A673 (cell line): ENCODE results near the gene ASAP3. TPM values are rescaled to one million over a fixed set of nuclear protein-coding genes. Genes with fewer than 3 reads are reported as not detected.
A peak's percentile ranks its signal among the peaks of the same experiment; 100 is the strongest.

ENCODE experiments used
- BruUV-seq: library from RNA; stranded (reverse); fragments of 400-500 nt; replicated peaks from 2 replicates; lab custom pipeline; 2021; lab: Mats Ljungman, UMichigan
- CTCF ChIA-PET: fragments of 300-600 bp; sonication (Branson Sonifier 250); formaldehyde crosslinking; loops from one replicate; lab custom pipeline; 2022; ENCODE audit warnings: antibody characterized with exemption; lab: Charles Lee
- POLR2A ChIA-PET: fragments of 300-600 bp; sonication (Branson Sonifier 250); formaldehyde crosslinking; loops from one replicate; lab custom pipeline; 2022; ENCODE audit warnings: antibody characterized with exemption; ENCODE audit not compliant: low non-redundant PET; lab: Charles Lee
- DNase-seq: peaks from one replicate; pipeline ENCODE4 v3.0.0-alpha.2; 2015; ENCODE audit warnings: low spot score
- H3K27ac ChIP-seq: fragments of 200-600 bp; sonication (generic); 2 replicates; pipeline ENCODE4 v1.5.1; 2016; ENCODE audit warnings: mixed run types, low read depth, mild to moderate bottlenecking, mixed read lengths, antibody characterized with exemption, low read length; ENCODE audit not compliant: poor library complexity, severe bottlenecking
- H3K27me3 ChIP-seq: fragments of 200-600 bp; sonication (generic); replicated peaks from 2 replicates; pipeline ENCODE4 v1.6.1; 2017; ENCODE audit warnings: mixed run types, low read depth, mild to moderate bottlenecking, mixed read lengths, antibody characterized with exemption, low read length; ENCODE audit not compliant: insufficient read depth, poor library complexity
- H3K36me3 ChIP-seq: fragments of 200-600 bp; sonication (generic); 2 replicates; pipeline ENCODE4 v1.6.1; 2016; ENCODE audit warnings: mixed run types, mild to moderate bottlenecking, mixed read lengths, antibody characterized with exemption, low read length; ENCODE audit not compliant: insufficient read depth, poor library complexity, severe bottlenecking
- H3K4me1 ChIP-seq: fragments of 200-600 bp; sonication (generic); 2 replicates; pipeline ENCODE4 v1.6.1; 2017; ENCODE audit warnings: mixed run types, mild to moderate bottlenecking, mixed read lengths, antibody characterized with exemption, low read length; ENCODE audit not compliant: insufficient read depth, poor library complexity, severe bottlenecking
- H3K4me3 ChIP-seq: fragments of 200-600 bp; sonication (generic); 2 replicates; pipeline ENCODE4 v1.5.1; 2016; ENCODE audit warnings: low read depth, mixed run types, mild to moderate bottlenecking, mixed read lengths, low read length; ENCODE audit not compliant: poor library complexity, severe bottlenecking
- H3K9me3 ChIP-seq: fragments of 200-600 bp; sonication (generic); 2 replicates; pipeline ENCODE4 v1.6.1; 2016; ENCODE audit warnings: mixed run types, low read depth, mild to moderate bottlenecking, mixed read lengths, antibody characterized with exemption, low read length; ENCODE audit not compliant: poor library complexity, severe bottlenecking
- EZH2 ChIP-seq: fragments of 200-600 bp; sonication (generic); IDR thresholded peaks from 2 replicates; pipeline ENCODE4 v1.6.1; 2017; ENCODE audit warnings: borderline replicate concordance, low read depth, mild to moderate bottlenecking, mixed read lengths, antibody characterized with exemption, low read length; ENCODE audit not compliant: poor library complexity, severe bottlenecking
- intact Hi-C: fragments of 100-400 bp; cut with micrococcal nuclease; formaldehyde crosslinking; loops from one replicate; pipeline ENCODE4 v1.10.0; 2022; ENCODE audit not compliant: unreplicated experiment
- total RNA-seq: library from RNA; stranded (reverse); gene quantifications from 2 replicates; pipeline ENCODE4 v1.2.3, GENCODE V29; 2021
- TF ChIP-seq, protein P1 (sequence below): fragments of 300-800, 200-600 bp; sonication (generic); conservative IDR thresholded peaks from 2 replicates; pipeline ENCODE4 v1.5.1; 2017; ENCODE audit warnings: low read depth, mild to moderate bottlenecking, antibody characterized with exemption, low read length, moderate library complexity, mixed read lengths

ASAP3 gene
- total RNA-seq, 1 experiment from 2014 or later, result 7.8 TPM

DNA sequence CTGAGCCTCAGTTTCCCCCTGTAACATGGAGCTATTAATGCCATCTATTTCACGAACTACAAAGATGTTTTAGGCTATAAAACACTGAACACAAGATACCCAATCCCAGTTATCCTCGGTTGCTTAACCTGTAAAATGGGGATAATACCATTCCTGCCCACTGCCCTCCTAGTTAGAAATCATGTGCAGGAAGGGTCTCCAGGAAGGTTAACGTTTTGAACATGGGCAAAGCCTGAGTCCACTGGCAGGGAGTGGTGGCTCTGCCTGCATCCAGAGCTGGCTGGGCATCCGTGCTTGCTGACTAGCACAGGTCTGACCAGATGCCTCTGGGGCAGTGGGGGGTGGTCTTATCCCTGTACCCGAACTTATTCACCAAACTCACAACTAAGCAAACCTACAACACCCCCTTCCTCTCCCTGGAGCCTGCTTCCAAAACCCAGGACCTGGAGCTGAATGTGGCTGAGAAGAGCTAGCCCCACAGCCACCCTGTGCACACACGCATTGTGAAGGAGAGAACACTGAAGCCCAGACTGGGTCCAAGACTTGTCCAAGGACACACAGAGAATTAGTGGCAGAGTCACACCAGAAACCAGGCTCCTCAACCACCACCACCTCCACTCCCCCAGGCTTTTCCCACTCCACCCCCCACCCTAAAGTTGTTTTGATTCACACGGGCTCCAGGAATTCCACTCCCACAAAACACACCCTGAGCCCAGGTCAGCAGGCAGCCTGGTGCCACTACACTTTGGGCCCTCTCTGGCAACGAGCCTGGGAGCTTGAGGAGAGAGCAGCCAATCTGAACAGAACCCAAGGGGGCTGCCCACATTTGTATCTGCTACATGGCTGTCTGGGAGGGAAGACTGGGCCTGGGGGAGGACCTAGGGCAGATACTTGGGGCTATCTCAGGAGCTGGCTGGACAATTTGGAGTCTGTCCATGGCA is 45.4 kb upstream of the ASAP3 start:
- CTCF ChIA-PET, result interaction anchor here (0.6 to 2.7 kb wide), 3 partner anchors 10 to 361 kb away, joined by 5 to 12 read pairs (median 10); partner anchors contain the start of gene LUZP1
- intact Hi-C loops, result loop anchor here (10.0 kb wide), 1 partner anchor 435 kb away; no protein-coding TSS in a partner anchor
- TF ChIP-seq, protein P1, sequence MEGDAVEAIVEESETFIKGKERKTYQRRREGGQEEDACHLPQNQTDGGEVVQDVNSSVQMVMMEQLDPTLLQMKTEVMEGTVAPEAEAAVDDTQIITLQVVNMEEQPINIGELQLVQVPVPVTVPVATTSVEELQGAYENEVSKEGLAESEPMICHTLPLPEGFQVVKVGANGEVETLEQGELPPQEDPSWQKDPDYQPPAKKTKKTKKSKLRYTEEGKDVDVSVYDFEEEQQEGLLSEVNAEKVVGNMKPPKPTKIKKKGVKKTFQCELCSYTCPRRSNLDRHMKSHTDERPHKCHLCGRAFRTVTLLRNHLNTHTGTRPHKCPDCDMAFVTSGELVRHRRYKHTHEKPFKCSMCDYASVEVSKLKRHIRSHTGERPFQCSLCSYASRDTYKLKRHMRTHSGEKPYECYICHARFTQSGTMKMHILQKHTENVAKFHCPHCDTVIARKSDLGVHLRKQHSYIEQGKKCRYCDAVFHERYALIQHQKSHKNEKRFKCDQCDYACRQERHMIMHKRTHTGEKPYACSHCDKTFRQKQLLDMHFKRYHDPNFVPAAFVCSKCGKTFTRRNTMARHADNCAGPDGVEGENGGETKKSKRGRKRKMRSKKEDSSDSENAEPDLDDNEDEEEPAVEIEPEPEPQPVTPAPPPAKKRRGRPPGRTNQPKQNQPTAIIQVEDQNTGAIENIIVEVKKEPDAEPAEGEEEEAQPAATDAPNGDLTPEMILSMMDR, result no peak
- no peak for TF ChIP-seq EZH2
- no peaks in the 10 kb centered on the region for H3K9me3 ChIP-seq
- H3K36me3 ChIP-seq, result peaks cover 2% of the 10 kb centered on the region
- H3K4me3 ChIP-seq, result peak overlapping the region; percentile 84
- DNase-seq, result no peak
- POLR2A ChIA-PET, result interaction anchor here (0.6 kb wide), 1 partner anchor 883 kb away, joined by 11 read pairs; no protein-coding TSS in a partner anchor
- H3K4me1 ChIP-seq, result peaks cover 46% of the 10 kb centered on the region
- no peaks in the 10 kb centered on the region for H3K27me3 ChIP-seq
- H3K27ac ChIP-seq, result peak overlapping the region; percentile 93
- BruUV-seq, result TSS peak; percentile 52

DNA sequence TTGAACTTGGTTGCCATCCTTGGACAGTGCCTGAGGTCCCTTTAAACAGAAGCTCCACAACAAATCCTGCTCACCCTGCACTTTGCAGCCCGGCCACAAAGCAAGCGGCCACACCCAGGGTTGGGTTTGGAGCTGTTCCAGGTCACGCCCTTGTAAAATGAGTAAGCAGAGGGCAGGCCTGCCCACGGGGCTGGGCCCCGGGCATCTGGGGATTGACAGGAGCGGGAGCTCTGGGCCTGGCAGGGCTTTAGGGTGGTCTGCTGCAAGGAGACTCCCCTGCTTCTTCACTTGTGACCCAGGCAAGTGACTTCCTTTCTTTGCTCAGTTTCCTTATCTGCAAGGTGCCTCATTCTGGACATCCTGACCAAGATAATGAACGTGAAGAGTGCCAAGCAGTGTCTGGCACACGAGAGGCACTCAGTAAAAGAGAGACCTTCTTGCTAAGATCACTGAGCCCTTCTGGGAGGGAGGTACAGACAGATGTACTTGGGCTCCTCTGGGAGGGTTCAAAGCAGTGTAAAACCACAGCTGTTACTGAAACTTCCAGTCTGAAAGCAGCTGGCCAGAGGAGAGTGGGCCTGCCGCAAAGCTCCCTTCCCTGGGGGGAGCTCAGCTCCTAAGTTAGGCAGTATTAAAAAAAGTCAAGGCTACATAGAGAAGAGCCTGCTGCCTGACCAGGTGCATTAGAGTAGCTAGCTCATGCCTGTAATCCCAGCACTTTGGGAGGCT is 44.4 kb upstream of the ASAP3 start:
- BruUV-seq, result no TSS peak
- CTCF ChIA-PET, result interaction anchor here (0.5 to 2.7 kb wide), 3 partner anchors 11 to 479 kb away, joined by 3 to 12 read pairs (median 10); no protein-coding TSS in a partner anchor
- peak overlapping the region; percentile 93 for H3K27ac ChIP-seq
- intact Hi-C loops, result no loop called here
- H3K4me1 ChIP-seq, result peaks cover 50% of the 10 kb centered on the region
- no peak for TF ChIP-seq EZH2
- TF ChIP-seq, protein P1, result no peak
- peaks cover 9% of the 10 kb centered on the region for H3K36me3 ChIP-seq
- POLR2A ChIA-PET, result no interaction called here
- no peaks in the 10 kb centered on the region for H3K27me3 ChIP-seq
- DNase-seq, result peak; percentile 87
- peak overlapping the region; percentile 84 for H3K4me3 ChIP-seq
- no peaks in the 10 kb centered on the region for H3K9me3 ChIP-seq

DNA sequence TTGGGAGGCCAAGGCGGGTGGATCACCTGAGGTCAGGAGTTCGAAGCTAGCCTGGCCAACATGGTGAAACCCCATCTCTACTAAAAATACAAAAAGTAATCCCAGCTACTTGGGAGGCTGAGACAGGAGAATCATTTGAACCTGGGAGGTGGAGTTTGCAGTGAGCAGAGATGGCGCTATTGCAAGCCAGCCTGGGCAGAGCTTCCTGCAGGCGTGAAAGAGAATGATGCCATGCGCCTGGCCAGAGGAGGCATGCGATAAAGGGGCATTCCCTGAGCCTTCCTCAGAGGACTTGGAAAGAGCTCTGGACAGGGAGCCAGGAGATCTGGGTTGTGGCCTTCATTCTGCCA is 43.9 kb upstream of the ASAP3 start:
- intact Hi-C loops, result no loop called here
- Histone ChIP-seq H3K4me3 (no peak overlapping the region), H3K27me3 (no peaks in the 10 kb centered on the region), H3K36me3 (peaks cover 9% of the 10 kb centered on the region), H3K4me1 (peaks cover 50% of the 10 kb centered on the region), H3K9me3 (no peaks in the 10 kb centered on the region), H3K27ac (no peak overlapping the region)
- ChIA-PET POLR2A (no interaction called here), CTCF (interaction anchor here (2.2 to 2.7 kb wide), 2 partner anchors 12 to 31 kb away, joined by 10 to 12 read pairs; no protein-coding TSS in a partner anchor)
- no TSS peak for BruUV-seq
- TF ChIP-seq, protein P1, result 0 out of 2 replicates have a peak, but pooled peaks have one; percentile 27
- TF ChIP-seq EZH2, result no peak
- no peak for DNase-seq
